ENCODE data around the gene FAM89A.
"Not testable (repeated sequence)": the region's sequence is repeated elsewhere in the genome, so short reads cannot be mapped to it uniquely, and the experiment has no call there.

FAM89A gene

DNA sequence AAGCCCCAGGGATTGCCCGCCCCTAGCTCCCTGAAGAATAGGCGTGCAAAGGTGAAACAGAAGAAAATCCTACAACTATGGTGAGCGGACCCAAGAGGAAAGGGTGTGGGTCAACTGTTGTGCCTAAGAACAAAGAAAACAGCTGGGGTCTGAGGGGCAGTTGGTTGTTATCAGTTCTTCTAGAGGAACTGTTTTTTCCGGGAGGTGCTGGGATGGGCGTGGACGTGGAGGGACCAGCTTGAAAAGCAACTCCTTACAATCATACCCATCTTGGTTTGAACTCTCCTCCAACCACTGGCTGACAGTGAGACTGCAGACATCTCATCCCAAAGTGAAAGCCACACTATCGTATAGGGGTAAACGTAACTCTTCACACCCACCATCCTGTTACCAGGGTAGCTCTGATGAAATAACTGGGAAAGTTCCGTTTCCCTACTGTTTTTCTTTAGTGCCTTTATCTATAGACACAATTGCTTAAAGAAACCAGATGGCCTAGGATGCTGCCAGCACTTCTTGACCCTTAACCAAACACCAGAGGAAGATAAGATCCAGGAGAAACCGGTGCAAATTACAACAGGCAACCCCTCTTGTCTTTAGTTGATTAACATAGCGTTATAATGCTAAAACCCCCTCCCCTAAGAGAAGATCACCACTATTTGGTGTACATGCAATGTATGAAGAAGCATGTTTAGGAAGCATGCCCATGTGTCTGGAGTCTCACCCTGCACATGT is 25.6 kb upstream of the FAM89A start:
- TF ChIP-seq GATA1 (IDR thresholded peaks at IDR 0.05; ENCODE audit: low read depth, low read length) (no peak), POLR2A (IDR thresholded peaks at IDR 0.05; ENCODE audit: low read length) (no peak)

GRCh38 chr1:231064418-231064817 is 24.4 kb upstream of the FAM89A start:
- DNase-seq: no peak
- TF ChIP-seq GATA1 (IDR thresholded peaks at IDR 0.05; ENCODE audit: low read depth, low read length) (no peak), POLR2A (IDR thresholded peaks at IDR 0.05; ENCODE audit: low read length) (no peak)

More for the DNA sequence above, 25.6 kb upstream of the FAM89A start:
- peak; percentile 70 to 81 for DNase-seq

GRCh38 chr1:231063331-231063730 is 23.3 kb upstream of the FAM89A start:
- TF ChIP-seq GATA1 (IDR thresholded peaks at IDR 0.05; ENCODE audit: low read depth, low read length) (no peak), POLR2A (IDR thresholded peaks at IDR 0.05; ENCODE audit: low read length) (no peak)
- no peak for DNase-seq

- TF ChIP-seq GATA1 (IDR thresholded peaks at IDR 0.05; ENCODE audit: low read depth, low read length): no peak
- no peak for TF ChIP-seq POLR2A (IDR thresholded peaks at IDR 0.05; ENCODE audit: low read length)
- no peak for DNase-seq
These were observed 22.6 kb upstream of the FAM89A start for GRCh38 chr1:231062500-231063270.

- peak in 1 of 2 experiments; percentile 23 for DNase-seq
- no peak for TF ChIP-seq POLR2A (IDR thresholded peaks at IDR 0.05; ENCODE audit: low read length)
- TF ChIP-seq GATA1 (IDR thresholded peaks at IDR 0.05; ENCODE audit: low read depth, low read length): no peak
These were observed 19.6 kb upstream of the FAM89A start for GRCh38 chr1:231059566-231060193.

DNA sequence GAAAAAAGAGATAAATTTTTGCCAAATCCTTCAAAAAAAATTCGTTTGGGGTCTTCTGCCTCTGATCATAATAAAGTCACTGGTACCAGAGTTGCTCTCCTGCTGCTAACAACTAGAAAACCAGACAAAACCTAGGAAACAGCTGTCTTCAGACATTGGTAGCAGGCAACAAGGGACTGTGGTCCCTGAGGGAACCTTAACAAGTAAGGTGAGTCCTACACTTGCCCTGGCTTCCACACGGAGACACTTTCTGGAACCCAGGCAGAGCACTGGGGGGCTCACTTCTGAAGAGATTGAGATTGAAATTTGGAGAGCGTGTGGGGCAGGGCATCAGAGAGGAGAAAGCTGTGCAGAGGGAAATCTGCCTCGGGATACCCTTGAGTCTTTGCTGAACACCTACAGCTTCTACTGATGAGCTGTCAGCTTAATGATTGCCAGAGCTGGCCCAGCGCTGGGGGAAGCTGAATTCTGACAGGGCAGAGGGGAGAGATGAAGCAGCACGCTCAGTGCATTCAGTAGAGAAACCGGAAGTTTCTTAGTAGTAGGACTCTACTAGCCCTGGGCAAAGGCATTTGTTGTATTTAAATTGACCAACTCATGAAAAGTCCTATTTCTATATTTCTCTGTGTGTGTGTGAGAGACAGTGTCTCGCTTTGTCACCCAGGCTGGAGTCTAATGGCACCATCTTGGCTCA is 18.5 kb upstream of the FAM89A start:
- TF ChIP-seq POLR2A (IDR thresholded peaks at IDR 0.05; ENCODE audit: low read length) (no peak), GATA1 (IDR thresholded peaks at IDR 0.05; ENCODE audit: low read depth, low read length) (no peak)
- no peak for DNase-seq

DNA sequence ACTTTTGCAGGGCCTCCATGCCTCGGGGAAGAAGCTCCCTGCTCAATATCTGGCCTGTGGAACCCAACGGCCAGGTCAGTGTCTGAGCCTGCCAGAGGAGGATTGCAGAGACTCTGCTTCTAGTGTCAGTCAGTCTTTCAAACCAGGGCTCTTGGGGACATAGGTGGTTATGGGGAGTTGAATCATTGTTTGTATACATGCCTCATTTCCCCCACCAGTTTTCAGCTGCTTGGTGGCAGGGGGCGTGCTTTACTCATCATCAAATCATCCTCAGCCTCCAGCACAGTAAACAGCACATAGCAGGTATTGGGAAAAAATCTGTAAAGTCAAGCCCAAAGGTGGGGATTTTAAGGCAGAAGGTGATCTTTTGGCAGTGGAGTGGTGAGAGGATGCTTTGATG is 17.4 kb upstream of the FAM89A start:
- TF ChIP-seq GATA1 (IDR thresholded peaks at IDR 0.05; ENCODE audit: low read depth, low read length) (no peak), POLR2A (IDR thresholded peaks at IDR 0.05; ENCODE audit: low read length) (no peak)
- DNase-seq: no peak

- TF ChIP-seq POLR2A (IDR thresholded peaks at IDR 0.05; ENCODE audit: low read length): no peak
- TF ChIP-seq GATA1 (IDR thresholded peaks at IDR 0.05; ENCODE audit: low read depth, low read length): no peak
- no peak for DNase-seq
These were observed 15.2 kb upstream of the FAM89A start for GRCh38 chr1:231055271-231055670.

GRCh38 chr1:231053493-231054162 is 13.6 kb upstream of the FAM89A start:
- peak; percentile 92 for DNase-seq
- peak; percentile 59 for TF ChIP-seq POLR2A (IDR thresholded peaks at IDR 0.05; ENCODE audit: low read length)
- no peak for TF ChIP-seq GATA1 (IDR thresholded peaks at IDR 0.05; ENCODE audit: low read depth, low read length)

GRCh38 chr1:231052777-231053176 is 12.7 kb upstream of the FAM89A start:
- DNase-seq: no peak
- TF ChIP-seq POLR2A (IDR thresholded peaks at IDR 0.05; ENCODE audit: low read length): no peak
- TF ChIP-seq GATA1 (IDR thresholded peaks at IDR 0.05; ENCODE audit: low read depth, low read length): no peak

DNA sequence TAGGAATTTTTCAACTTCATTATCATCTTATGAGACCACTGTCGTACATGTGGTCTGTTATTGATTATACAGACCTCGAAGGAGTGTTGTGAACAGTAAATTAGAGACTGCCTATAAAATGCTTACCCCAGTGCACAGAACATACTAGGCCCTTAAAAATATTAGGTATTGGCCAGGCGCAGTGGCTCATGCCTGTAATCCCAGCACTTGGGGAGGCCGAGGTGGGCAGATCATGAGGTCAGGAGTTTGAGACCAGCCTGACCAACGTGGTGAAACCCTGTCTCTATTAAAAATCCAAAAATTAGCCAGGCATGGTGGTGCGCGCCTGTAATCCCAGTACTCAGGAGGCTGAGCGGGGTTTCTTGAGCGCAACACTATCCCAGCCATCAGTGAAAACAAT is 10.9 kb upstream of the FAM89A start:
- not testable (repeated sequence) for DNase-seq

DNA sequence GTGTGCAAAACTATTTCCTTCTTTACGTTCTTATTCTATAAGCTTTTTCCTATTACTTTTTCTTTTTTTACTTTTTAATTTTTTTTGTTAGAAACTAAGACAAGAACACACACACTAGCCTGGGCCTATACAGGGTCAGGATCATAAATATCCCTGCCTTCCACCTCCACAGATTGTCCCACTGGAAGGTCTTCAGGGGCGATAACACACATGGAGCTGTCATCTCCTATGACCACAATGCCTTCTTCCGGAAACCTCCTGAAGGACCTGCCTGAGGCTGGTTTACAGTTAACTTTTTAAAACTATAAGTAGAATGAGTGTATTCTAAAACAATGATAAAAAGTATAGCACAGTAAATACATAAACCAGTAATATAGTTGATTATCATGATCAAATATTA is 10.3 kb upstream of the FAM89A start:
- TF ChIP-seq POLR2A (IDR thresholded peaks at IDR 0.05; ENCODE audit: low read length) (no peak), GATA1 (IDR thresholded peaks at IDR 0.05; ENCODE audit: low read depth, low read length) (no peak)
- no peak for DNase-seq
